H1 (cell line): ENCODE measurements around the gene CHAT. TPM values are rescaled to one million over a fixed set of nuclear protein-coding genes. Genes with fewer than 3 reads are reported as not detected.

Experiments used
- CTCF ChIA-PET: fragments of 300-600 bp; sonication (Branson Sonifier 250); formaldehyde crosslinking; loops from one replicate; lab custom pipeline; 2021; ENCODE audit not compliant: partially characterized antibody; lab: Charles Lee
- POLR2A ChIA-PET: fragments of 300-600 bp; sonication (Branson Sonifier 250); formaldehyde crosslinking; loops from one replicate; lab custom pipeline; 2021; ENCODE audit warnings: inconsistent platforms; ENCODE audit not compliant: partially characterized antibody; lab: Charles Lee
- DNase-seq, 2 experiments: peaks; one replicate each; pipeline versions ENCODE4 v3.0.0 to v3.0.0-alpha.2; 2010 to 2022; ENCODE audit warnings: low spot score in 2 of 2, low read depth in 1 of 2, mixed read lengths in 1 of 2
- FAIRE-seq: peaks from 2 replicates; lab custom pipeline; 2011; peaks lifted over from hg19 to GRCh38; lab: Jason Lieb, UNC
- H2AFZ ChIP-seq: 2 replicates; pipeline ENCODE4 v1.8.1; 2012; ENCODE audit warnings: low read length, inconsistent platforms
- H2AK5ac ChIP-seq: 2 replicates; pipeline ENCODE4 v1.6.1; 2013; ENCODE audit warnings: low read depth, low read length
- H2BK120ac ChIP-seq: replicated peaks from 2 replicates; pipeline ENCODE3; 2013; ENCODE audit warnings: low read depth, low read length, inconsistent platforms
- H2BK12ac ChIP-seq: 2 replicates; pipeline ENCODE4 v1.6.1; 2013; ENCODE audit warnings: low read depth, low read length
- H2BK15ac ChIP-seq: 2 replicates; pipeline ENCODE4 v1.6.1; 2013; ENCODE audit warnings: low read length
- H2BK20ac ChIP-seq: 2 replicates; pipeline ENCODE4 v1.6.1; 2013; ENCODE audit warnings: low read length
- H2BK5ac ChIP-seq: 2 replicates; pipeline ENCODE4 v1.6.1; 2013; ENCODE audit warnings: low read depth, low read length
- H3K14ac ChIP-seq: 2 replicates; pipeline ENCODE4 v1.6.1; 2013; ENCODE audit warnings: inconsistent platforms; ENCODE audit not compliant: insufficient read length
- H3K18ac ChIP-seq: 2 replicates; pipeline ENCODE4 v1.6.1; 2013; ENCODE audit warnings: low read length; ENCODE audit errors: extremely low read depth
- H3K23ac ChIP-seq: 2 replicates; pipeline ENCODE4 v1.6.1; 2013; ENCODE audit warnings: inconsistent platforms; ENCODE audit not compliant: insufficient read length
- H3K23me2 ChIP-seq: 2 replicates; pipeline ENCODE4 v1.6.1; 2013; ENCODE audit warnings: low read depth, low read length
- H3K27ac ChIP-seq: 2 replicates; pipeline ENCODE4 v1.6.1; 2011; ENCODE audit warnings: low read depth, low read length, inconsistent platforms
- H3K27me3 ChIP-seq, 4 experiments: replicated peaks in 1 of 4; 1 replicate in 1 of 4; 2 replicates in 3 of 4; pipeline versions ENCODE4 v1.6.1 to v1.8.1; 2011 to 2013; ENCODE audit warnings: low read length in 3 of 4, mild to moderate bottlenecking in 3 of 4, inconsistent platforms in 2 of 4, mixed read lengths in 2 of 4, moderate library complexity in 1 of 4; ENCODE audit not compliant: control insufficient read depth in 3 of 4, insufficient read depth in 3 of 4; ENCODE audit errors: extremely low read depth in 1 of 4
- H3K36me3 ChIP-seq, 4 experiments: 2 replicates each; pipeline versions ENCODE4 v1.6.1 to v1.8.1; 2011 to 2013; ENCODE audit warnings: mild to moderate bottlenecking in 4 of 4, low read length in 3 of 4, moderate library complexity in 2 of 4, control low read depth in 1 of 4, inconsistent platforms in 1 of 4; ENCODE audit not compliant: insufficient read depth in 4 of 4, control insufficient read depth in 2 of 4
- H3K4ac ChIP-seq: replicated peaks from 2 replicates; pipeline ENCODE3; 2013; ENCODE audit warnings: low read length, low read depth, mixed read lengths, inconsistent platforms; ENCODE audit not compliant: insufficient read length
- H3K4me1 ChIP-seq, 4 experiments: replicated peaks in 1 of 4; 1 replicate in 1 of 4; 2 replicates in 3 of 4; pipeline versions ENCODE4 v1.6.1 to v1.8.1; 2011 to 2013; ENCODE audit warnings: low read length in 3 of 4, inconsistent platforms in 2 of 4, mixed read lengths in 1 of 4; ENCODE audit not compliant: insufficient read depth in 4 of 4, control insufficient read depth in 3 of 4
- H3K4me2 ChIP-seq, 2 experiments: 2 replicates each; pipeline versions ENCODE4 v1.6.1 to v1.8.1; 2011 to 2013; ENCODE audit warnings: low read depth in 2 of 2, low read length in 2 of 2, control low read depth in 1 of 2, inconsistent platforms in 1 of 2, mild to moderate bottlenecking in 1 of 2; ENCODE audit not compliant: insufficient read depth in 1 of 2
- H3K4me3 ChIP-seq, 4 experiments: fragments of 200-600, 300-600 bp in 1 of 4; sonication (generic), shearing (Covaris generic), sonication (Bioruptor Twin) in 1 of 4; 2 replicates each; pipeline versions ENCODE4 v1.5.1 to v1.8.1; 2011 to 2016; ENCODE audit warnings: low read length in 4 of 4, low read depth in 3 of 4, control low read depth in 2 of 4, inconsistent platforms in 2 of 4, mild to moderate bottlenecking in 2 of 4, mixed read lengths in 1 of 4, moderate library complexity in 1 of 4; ENCODE audit not compliant: insufficient read depth in 2 of 4; ENCODE audit errors: extremely low read depth in 1 of 4
- H3K56ac ChIP-seq: replicated peaks from 2 replicates; pipeline ENCODE3; 2013; ENCODE audit warnings: low read depth, mild to moderate bottlenecking, mixed read lengths, low read length, inconsistent platforms; ENCODE audit not compliant: insufficient read length
- H3K79me1 ChIP-seq: 2 replicates; pipeline ENCODE4 v1.6.1; 2013; ENCODE audit warnings: low read depth, low read length, control low read depth
- H3K79me2 ChIP-seq, 2 experiments: 2 replicates each; pipeline versions ENCODE4 v1.6.1 to v1.8.1; 2012 to 2013; ENCODE audit warnings: low read length in 2 of 2, mild to moderate bottlenecking in 2 of 2, inconsistent platforms in 1 of 2; ENCODE audit not compliant: insufficient read depth in 2 of 2, control insufficient read depth in 1 of 2
- H3K9ac ChIP-seq, 4 experiments: replicated peaks in 1 of 4; 1 replicate in 1 of 4; 2 replicates in 3 of 4; pipeline versions ENCODE4 v1.6.1 to v1.8.1; 2011 to 2013; ENCODE audit warnings: low read depth in 3 of 4, low read length in 3 of 4, control low read depth in 2 of 4, mild to moderate bottlenecking in 2 of 4, moderate library complexity in 2 of 4, inconsistent platforms in 1 of 4; ENCODE audit errors: extremely low read depth in 1 of 4
- H3K9me3 ChIP-seq, 2 experiments: 2 replicates each; pipeline versions ENCODE4 v1.6.1 to v1.8.1; 2012 to 2013; ENCODE audit warnings: mild to moderate bottlenecking in 2 of 2, moderate library complexity in 2 of 2, control low read depth in 1 of 2, inconsistent platforms in 1 of 2, low read depth in 1 of 2, low read length in 1 of 2, mixed read lengths in 1 of 2; ENCODE audit not compliant: insufficient read depth in 2 of 2
- H4K20me1 ChIP-seq, 2 experiments: replicated peaks in 1 of 2; 2 replicates each; pipeline versions ENCODE3 to v1.8.1; 2011 to 2013; ENCODE audit warnings: inconsistent platforms in 2 of 2, low read length in 2 of 2, mild to moderate bottlenecking in 1 of 2; ENCODE audit not compliant: insufficient read depth in 2 of 2, control insufficient read depth in 1 of 2
- H4K5ac ChIP-seq: 2 replicates; pipeline ENCODE4 v1.6.1; 2013; ENCODE audit warnings: low read length, low read depth, mixed read lengths, inconsistent platforms; ENCODE audit not compliant: insufficient read length
- H4K8ac ChIP-seq: 2 replicates; pipeline ENCODE4 v1.8.0; 2013; ENCODE audit warnings: mild to moderate bottlenecking, moderate library complexity, low read length, inconsistent platforms; ENCODE audit not compliant: insufficient read depth; ENCODE audit errors: extremely low read depth
- H4K91ac ChIP-seq: replicated peaks from 2 replicates; pipeline ENCODE3; 2013; ENCODE audit warnings: low read length, mixed read lengths, inconsistent platforms; ENCODE audit not compliant: insufficient read length
- CHD2 ChIP-seq: IDR thresholded peaks from 2 replicates; pipeline ENCODE4 v1.6.1; 2012; ENCODE audit warnings: low read length, improper control_type of control experiment
- EP300 ChIP-seq, 2 experiments: IDR thresholded peaks; 1 replicate in 1 of 2; 2 replicates in 1 of 2; pipeline ENCODE4 v1.6.1; 2011 to 2012; ENCODE audit warnings: low read depth in 2 of 2, low read length in 2 of 2, mild to moderate bottlenecking in 2 of 2, borderline replicate concordance in 1 of 2, inconsistent platforms in 1 of 2, moderate library complexity in 1 of 2
- MAFK ChIP-seq: IDR thresholded peaks from 2 replicates; pipeline ENCODE4 v1.6.1; 2012; ENCODE audit warnings: low read depth, mild to moderate bottlenecking, improper control_type of control experiment, low read length
- NANOG ChIP-seq: IDR thresholded peaks from 2 replicates; pipeline ENCODE4 v1.6.1; 2011; ENCODE audit warnings: low read length, low read depth, mild to moderate bottlenecking, inconsistent platforms; ENCODE audit not compliant: insufficient read depth, poor library complexity, severe bottlenecking
- TAF1 ChIP-seq: IDR thresholded peaks from 2 replicates; pipeline ENCODE4 v1.6.1; 2011; ENCODE audit warnings: mild to moderate bottlenecking, low read depth, low read length
- TCF12 ChIP-seq: IDR thresholded peaks from 2 replicates; pipeline ENCODE4 v1.6.1; 2011; ENCODE audit warnings: low read depth, mild to moderate bottlenecking, low read length
- WGBS, 2 experiments: shearing (Covaris generic) in 1 of 2; methylation state at CpG; one replicate each; pipeline versions ENCODE4 v1.1.6 to v1.1.7; 2013 to 2015; ENCODE audit warnings: low lambda C conversion rate in 2 of 2, mixed read lengths in 2 of 2, inconsistent platforms in 1 of 2, low coverage in 1 of 2, missing lambda C conversion rate in 1 of 2; ENCODE audit not compliant: insufficient replicate concordance in 2 of 2, insufficient coverage in 1 of 2, insufficient read length in 1 of 2; ENCODE audit errors: extremely low coverage in 1 of 2, missing lambda C conversion rate in 1 of 2; 5-methylcytosine and 5-hydroxymethylcytosine counted together
- polyA plus RNA-seq, 7 experiments: library from polyadenylated mRNA; depleted of rRNA in 3 of 7; stranded (reverse) in 5 of 7; unstranded in 2 of 7; fragments of >200 nt in 5 of 7; fragments of 200-250 nt in 2 of 7; gene quantifications; 1 replicate in 5 of 7; 2 replicates in 1 of 7; 4 replicates in 1 of 7; pipeline versions ENCODE4 v1.2.1 to v1.2.3, GENCODE V29; 2011 to 2013; ENCODE audit warnings: missing spikeins in 2 of 7, mixed read lengths in 2 of 7
- total RNA-seq: library from RNA; stranded (reverse); fragmentation: NEBNext Ultra II Directional; extraction: Animal tissue kit (Norgen Biotek cat#: 25700); gene quantifications from 2 replicates; pipeline ENCODE4 v1.2.1, GENCODE V29; 2021

Gene CHAT
- total and polyA plus RNA-seq, 2 of the 8 experiments (the other 6 are each of a cell fraction or from before 2014, with no cell fraction given), result not detected

- H3K4me1 ChIP-seq, result peaks cover 0 to 8% (median under 1%) of the 10 kb centered on the region in 4 experiments; a peak in 4 of 7 replicates
- H3K27me3 ChIP-seq, result peaks cover 16 to 44% (median 34%) of the 10 kb centered on the region in 4 experiments
- H3K23me2 ChIP-seq, result peaks cover 5% of the 10 kb centered on the region
- H2BK12ac ChIP-seq, result no peak overlapping the region
- FAIRE-seq (no peak), DNase-seq (no peak)
- no peak overlapping the region for H3K4me3 ChIP-seq
- no peak overlapping the region for H3K27ac ChIP-seq
- WGBS, 2 experiments, result 98% methylated on average over 2 of the region's 2 CpGs; no CpG with 5 or more reads in 1 of the 2 experiments
- H3K14ac ChIP-seq, result no peak overlapping the region
- no peak overlapping the region for H4K8ac ChIP-seq
- H3K9ac ChIP-seq, result no peak overlapping the region
- H2AK5ac ChIP-seq, result no peak overlapping the region
- H2AFZ ChIP-seq, result no peak overlapping the region
- CTCF ChIA-PET, result interaction anchor here (1.6 kb wide), 1 partner anchor 90 kb away, joined by 4 read pairs; no protein-coding TSS in a partner anchor
- peaks cover 0 to 7% (median 0%) of the 10 kb centered on the region in 4 experiments; a peak in 1 of 8 replicates for H3K36me3 ChIP-seq
- H2BK20ac ChIP-seq, result no peak overlapping the region
- H3K79me2 ChIP-seq, result no peaks in the 10 kb centered on the region
- no peak overlapping the region for H2BK5ac ChIP-seq
- H3K4ac ChIP-seq, result no peak overlapping the region
- no peak overlapping the region for H3K56ac ChIP-seq
- no peaks in the 10 kb centered on the region for H3K79me1 ChIP-seq
- H2BK120ac ChIP-seq, result no peak overlapping the region
- no peak overlapping the region for H3K23ac ChIP-seq
- H2BK15ac ChIP-seq, result no peak overlapping the region
- TF ChIP-seq MAFK (peak; percentile 34; the same call in 1 of the 2 replicates), EP300 (IDR thresholded peaks at IDR 0.05; ENCODE audit: borderline replicate concordance in 1 of 2, low read depth in 2 of 2, low read length in 2 of 2) (no peak), TCF12 (no peak), NANOG (no peak), CHD2 (no peak), TAF1 (no peak)
- TF ChIP-seq, all 59 proteins: peak for 1
- Histone ChIP-seq H4K20me1 (no peaks in the 10 kb centered on the region), H3K4me2 (no peak overlapping the region), H3K9me3 (peaks cover 5 to 11% of the 10 kb centered on the region in 2 experiments; a peak in 2 of 4 replicates), H4K91ac (no peak overlapping the region), H4K5ac (no peak overlapping the region), H3K18ac (no peak overlapping the region)
- POLR2A ChIA-PET, result no interaction called here
These were observed 69.0 kb downstream of the CHAT start for GRCh38 chr10:49682879-49683278.
